ENCODE data around the gene SBK1.

GRCh38 chr16:28283173-28283572, 9.2 kb upstream of the SBK1 start:
- TF ChIP-seq CTCF (IDR thresholded peaks at IDR 0.05) (no peak), POLR2A (IDR thresholded peaks at IDR 0.05) (no peak)

Measured in lower leg skin (tissue), 3 donors.